Measurements from ENCODE around the gene SLTM. TPM values are rescaled to one million over a fixed set of nuclear protein-coding genes. Genes with fewer than 3 reads are reported as not detected.

The SLTM gene
- total RNA-seq (2021) (117 and 127 TPM in 2 replicates), Bru-seq, nascent RNA (percentile 95 among the genes with signal in this experiment), BruChase-seq, experiment 1, labeled RNA remaining after a 2-hour chase (percentile 95 among the genes with signal in this experiment), BruChase-seq, experiment 2, labeled RNA remaining after a 6-hour chase (percentile 95 among the genes with signal in this experiment)
- long read RNA-seq, full-length matches to known transcripts = 55 of 144 reads
- long read RNA-seq, partial matches to known transcripts = 15 of 144 reads
- long read RNA-seq, other reads (novel, unspliced or antisense) = 74 of 144 reads

GRCh38 chr15:58933281-58934113, at the start of gene SLTM:
TSS of gene SLTM (minus strand) at chr15:58933679. CDS start at chr15:58933565, 114 bp downstream.
- Histone ChIP-seq H3K36me3 (ENCODE audit: insufficient read depth, low read length, poor library complexity, severe bottlenecking) (peaks cover 11% of the 10 kb centered on the region), H3K4me1 (ENCODE audit: insufficient read depth, low read length, poor library complexity, severe bottlenecking) (peaks cover 10% of the 10 kb centered on the region), H3K4me3 (ENCODE audit: low read depth, low read length, poor library complexity, severe bottlenecking) (peak within 1 kb of the TSS; percentile 91), H3K27ac (ENCODE audit: low read depth, low read length, poor library complexity, severe bottlenecking) (peak within 1 kb of the TSS; percentile 99), H3K9me3 (ENCODE audit: low read depth, low read length, poor library complexity, severe bottlenecking) (no peaks in the 10 kb centered on the region), H3K27me3 (replicated peaks; ENCODE audit: insufficient read depth, low read depth, low read length, poor library complexity) (no peaks in the 10 kb centered on the region)
- intact Hi-C loops (cut with micrococcal nuclease; ENCODE audit: unreplicated experiment) = no loop called here
- TF ChIP-seq EZH2 (IDR thresholded peaks at IDR 0.05; ENCODE audit: borderline replicate concordance, low read depth, low read length, poor library complexity, severe bottlenecking) = no peak
- TF ChIP-seq, protein P1, sequence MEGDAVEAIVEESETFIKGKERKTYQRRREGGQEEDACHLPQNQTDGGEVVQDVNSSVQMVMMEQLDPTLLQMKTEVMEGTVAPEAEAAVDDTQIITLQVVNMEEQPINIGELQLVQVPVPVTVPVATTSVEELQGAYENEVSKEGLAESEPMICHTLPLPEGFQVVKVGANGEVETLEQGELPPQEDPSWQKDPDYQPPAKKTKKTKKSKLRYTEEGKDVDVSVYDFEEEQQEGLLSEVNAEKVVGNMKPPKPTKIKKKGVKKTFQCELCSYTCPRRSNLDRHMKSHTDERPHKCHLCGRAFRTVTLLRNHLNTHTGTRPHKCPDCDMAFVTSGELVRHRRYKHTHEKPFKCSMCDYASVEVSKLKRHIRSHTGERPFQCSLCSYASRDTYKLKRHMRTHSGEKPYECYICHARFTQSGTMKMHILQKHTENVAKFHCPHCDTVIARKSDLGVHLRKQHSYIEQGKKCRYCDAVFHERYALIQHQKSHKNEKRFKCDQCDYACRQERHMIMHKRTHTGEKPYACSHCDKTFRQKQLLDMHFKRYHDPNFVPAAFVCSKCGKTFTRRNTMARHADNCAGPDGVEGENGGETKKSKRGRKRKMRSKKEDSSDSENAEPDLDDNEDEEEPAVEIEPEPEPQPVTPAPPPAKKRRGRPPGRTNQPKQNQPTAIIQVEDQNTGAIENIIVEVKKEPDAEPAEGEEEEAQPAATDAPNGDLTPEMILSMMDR (conservative IDR thresholded peaks at IDR 0.05; ENCODE audit: low read depth, low read length) = peak; percentile 35; the same call in 1 of the 2 replicates
- ChIA-PET POLR2A (ENCODE audit: low non-redundant PET) (no interaction called here), CTCF (no interaction called here)
- DNase-seq (ENCODE audit: low spot score) = peak; percentile 96
- BruUV-seq (replicated peaks) = no TSS peak

GRCh38 chr15:58983261-58983660, 49.8 kb upstream of the SLTM start:
- TF ChIP-seq, protein P1 (conservative IDR thresholded peaks at IDR 0.05; ENCODE audit: low read depth, low read length) = no peak
- TF ChIP-seq EZH2 (IDR thresholded peaks at IDR 0.05; ENCODE audit: borderline replicate concordance, low read depth, low read length, poor library complexity, severe bottlenecking) = no peak
- Histone ChIP-seq H3K9me3 (ENCODE audit: low read depth, low read length, poor library complexity, severe bottlenecking) (no peaks in the 10 kb centered on the region), H3K4me1 (ENCODE audit: insufficient read depth, low read length, poor library complexity, severe bottlenecking) (no peaks in the 10 kb centered on the region), H3K27me3 (replicated peaks; ENCODE audit: insufficient read depth, low read depth, low read length, poor library complexity) (no peaks in the 10 kb centered on the region), H3K27ac (ENCODE audit: low read depth, low read length, poor library complexity, severe bottlenecking) (no peak overlapping the region), H3K4me3 (ENCODE audit: low read depth, low read length, poor library complexity, severe bottlenecking) (no peak overlapping the region), H3K36me3 (ENCODE audit: insufficient read depth, low read length, poor library complexity, severe bottlenecking) (no peaks in the 10 kb centered on the region)
- ChIA-PET CTCF (no interaction called here), POLR2A (ENCODE audit: low non-redundant PET) (no interaction called here)
- intact Hi-C loops (cut with micrococcal nuclease; ENCODE audit: unreplicated experiment) = loop anchor here (10.0 kb wide), 1 partner anchor 122 kb away; the partner anchor contains the start of gene CCNB2
- DNase-seq (ENCODE audit: low spot score) = no peak
- BruUV-seq (replicated peaks) = no TSS peak

DNA sequence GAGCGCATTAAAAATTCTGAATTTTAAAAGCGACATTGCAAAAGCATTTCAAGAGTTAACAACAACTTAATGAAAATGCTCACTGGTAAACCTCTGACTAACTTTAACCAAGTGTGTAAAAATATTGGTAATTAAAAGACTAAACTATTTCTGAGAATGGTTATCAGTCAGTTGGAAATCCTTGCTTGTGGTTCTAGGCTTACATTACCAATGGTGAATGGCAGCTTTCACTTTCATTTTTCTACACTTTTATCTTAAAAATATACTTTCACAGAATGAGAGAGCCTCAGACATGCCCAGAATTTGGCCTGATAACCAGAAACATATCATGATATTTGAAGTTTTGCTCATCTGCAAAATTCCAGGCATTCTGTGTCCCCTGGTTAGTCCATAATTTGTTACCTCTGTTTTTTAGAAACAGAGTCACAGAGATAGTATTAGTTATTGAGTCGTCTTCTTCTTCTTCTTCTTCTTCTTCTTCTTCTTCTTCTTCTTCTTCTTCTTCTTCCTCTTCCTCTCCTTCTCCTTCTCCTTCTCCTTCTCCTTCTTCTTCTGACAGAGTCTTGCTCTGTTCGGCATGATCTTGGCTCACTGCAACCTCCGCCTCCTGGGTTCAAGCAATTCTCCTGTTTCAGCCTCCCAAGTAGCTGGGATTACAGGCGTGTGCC, 48.5 kb upstream of the SLTM start:
- CTCF ChIA-PET = no interaction called here
- no peak overlapping the region for H3K4me3 ChIP-seq (ENCODE audit: low read depth, low read length, poor library complexity, severe bottlenecking)
- H3K27me3 ChIP-seq (replicated peaks; ENCODE audit: insufficient read depth, low read depth, low read length, poor library complexity) = no peaks in the 10 kb centered on the region
- no peak for TF ChIP-seq EZH2 (IDR thresholded peaks at IDR 0.05; ENCODE audit: borderline replicate concordance, low read depth, low read length, poor library complexity, severe bottlenecking)
- TF ChIP-seq, protein P1 (conservative IDR thresholded peaks at IDR 0.05; ENCODE audit: low read depth, low read length) = no peak
- no peaks in the 10 kb centered on the region for H3K4me1 ChIP-seq (ENCODE audit: insufficient read depth, low read length, poor library complexity, severe bottlenecking)
- intact Hi-C loops (cut with micrococcal nuclease; ENCODE audit: unreplicated experiment) = loop anchor here (2.0 to 10.0 kb wide), 2 partner anchors 123 to 511 kb away; partner anchors contain the start of gene CCNB2
- H3K36me3 ChIP-seq (ENCODE audit: insufficient read depth, low read length, poor library complexity, severe bottlenecking) = no peaks in the 10 kb centered on the region
- no peak for DNase-seq (ENCODE audit: low spot score)
- no peak overlapping the region for H3K27ac ChIP-seq (ENCODE audit: low read depth, low read length, poor library complexity, severe bottlenecking)
- no TSS peak for BruUV-seq (replicated peaks)
- H3K9me3 ChIP-seq (ENCODE audit: low read depth, low read length, poor library complexity, severe bottlenecking) = no peaks in the 10 kb centered on the region
- POLR2A ChIA-PET (ENCODE audit: low non-redundant PET) = no interaction called here
